MM.1S (cell line): ENCODE results near the gene SDHA.
"Not testable (repeated sequence)": the region's sequence is repeated elsewhere in the genome, so short reads cannot be mapped to it uniquely, and the experiment has no call there.

Source experiments
- DNase-seq: peaks from one replicate; pipeline ENCODE4 v3.0.0-alpha.2; 2015
- H2AFZ ChIP-seq: fragments of 300-600 bp; sonication (generic); 2 replicates; pipeline ENCODE4 v1.6.0; 2016; ENCODE audit warnings: antibody characterized with exemption, low read length
- H3F3A ChIP-seq: fragments of 300-600 bp; sonication (generic); 2 replicates; pipeline ENCODE4 v1.6.1; 2016; ENCODE audit warnings: mild to moderate bottlenecking, antibody characterized with exemption, low read length, moderate library complexity, mixed read lengths; ENCODE audit not compliant: insufficient read depth
- H3K27ac ChIP-seq: fragments of 300-600 bp; sonication (generic); 2 replicates; pipeline ENCODE4 v1.5.1; 2016; ENCODE audit warnings: mild to moderate bottlenecking, low read length
- H3K27me3 ChIP-seq: fragments of 300-600 bp; sonication (generic); replicated peaks from 2 replicates; pipeline ENCODE4 v1.6.0; 2016; ENCODE audit warnings: low read length; ENCODE audit not compliant: insufficient read depth
- H3K36me3 ChIP-seq: fragments of 300-600 bp; sonication (generic); replicated peaks from 2 replicates; pipeline ENCODE4 v1.6.1; 2016; ENCODE audit warnings: mild to moderate bottlenecking, low read length, mixed read lengths; ENCODE audit not compliant: insufficient read depth
- H3K4me1 ChIP-seq: fragments of 300-600 bp; sonication (generic); 2 replicates; pipeline ENCODE4 v1.6.1; 2016; ENCODE audit warnings: low read length, mixed read lengths
- H3K4me2 ChIP-seq: fragments of 300-600 bp; sonication (generic); 2 replicates; pipeline ENCODE4 v1.6.0; 2016; ENCODE audit warnings: low read depth, low read length
- H3K4me3 ChIP-seq: fragments of 300-600 bp; sonication (generic); 2 replicates; pipeline ENCODE4 v1.5.1; 2016; ENCODE audit warnings: low read length, mixed read lengths
- H3K79me2 ChIP-seq: fragments of 300-600 bp; sonication (generic); 2 replicates; pipeline ENCODE4 v1.6.1; 2016; ENCODE audit warnings: mixed run types, low read length, mixed read lengths
- H3K9ac ChIP-seq: fragments of 300-600 bp; sonication (generic); 2 replicates; pipeline ENCODE4 v1.6.1; 2016; ENCODE audit warnings: low read length, mixed read lengths
- H3K9me2 ChIP-seq: fragments of 300-600 bp; sonication (generic); replicated peaks from 2 replicates; pipeline ENCODE4 v1.6.1; 2016; ENCODE audit warnings: mild to moderate bottlenecking, low read length, mixed read lengths; ENCODE audit not compliant: insufficient read depth
- H3K9me3 ChIP-seq: fragments of 300-600 bp; sonication (generic); replicated peaks from 2 replicates; pipeline ENCODE4 v1.6.1; 2016; ENCODE audit warnings: mild to moderate bottlenecking, low read length, mixed read lengths; ENCODE audit not compliant: insufficient read depth
- H4K20me1 ChIP-seq: fragments of 300-600 bp; sonication (generic); 2 replicates; pipeline ENCODE4 v1.6.1; 2016; ENCODE audit warnings: mild to moderate bottlenecking, low read length, moderate library complexity, mixed read lengths; ENCODE audit not compliant: insufficient read depth
- EZH2 ChIP-seq: fragments of 300-600 bp; sonication (generic); optimal IDR thresholded peaks from 2 replicates; pipeline ENCODE3; 2017; ENCODE audit warnings: low read depth, mild to moderate bottlenecking, antibody characterized with exemption, low read length, mixed read lengths
- EZH2phosphoT487 ChIP-seq: fragments of 300-600 bp; sonication (generic); IDR thresholded peaks from 2 replicates; pipeline ENCODE4 v1.6.1; 2018; ENCODE audit warnings: antibody characterized with exemption, low read length
- TF ChIP-seq, protein P1 (sequence below): fragments of 300-600 bp; sonication (generic); IDR thresholded peaks from 2 replicates; pipeline ENCODE4 v1.5.1; 2016; ENCODE audit warnings: antibody characterized with exemption, low read length, mixed read lengths

SDHA gene

DNA sequence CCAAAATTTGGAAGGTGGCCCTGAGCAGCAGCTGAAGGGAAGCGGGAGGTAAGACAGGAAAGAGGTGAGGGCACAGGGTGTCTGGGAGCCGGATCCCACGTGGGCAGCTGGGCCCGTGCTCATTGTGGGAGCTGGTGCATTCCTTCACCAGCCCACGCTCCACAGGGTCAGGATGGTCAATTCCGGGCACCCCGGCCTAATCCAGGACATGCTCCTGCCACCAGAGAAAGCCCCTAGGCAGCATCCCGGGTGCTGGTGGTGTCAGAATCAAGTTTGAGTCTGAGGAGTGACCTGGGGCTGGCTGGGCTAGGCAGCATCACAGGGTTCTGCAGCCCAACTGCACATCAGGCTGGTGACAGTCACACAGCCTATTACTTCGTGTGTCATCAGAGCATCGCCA lies 46.2 kb downstream of the SDHA start:
- Histone ChIP-seq H4K20me1 (no peaks in the 10 kb centered on the region), H3K9me3 (no peaks in the 10 kb centered on the region), H3K79me2 (no peaks in the 10 kb centered on the region), H3K9ac (no peak overlapping the region), H3K36me3 (peaks cover 4% of the 10 kb centered on the region), H3K4me1 (no peaks in the 10 kb centered on the region), H3K27ac (no peak overlapping the region), H3K4me2 (no peak overlapping the region), H3K4me3 (no peak overlapping the region), H3F3A (peaks cover 20% of the 10 kb centered on the region), H3K9me2 (no peaks in the 10 kb centered on the region), H3K27me3 (no peaks in the 10 kb centered on the region), H2AFZ (no peak overlapping the region)
- TF ChIP-seq, protein P1, sequence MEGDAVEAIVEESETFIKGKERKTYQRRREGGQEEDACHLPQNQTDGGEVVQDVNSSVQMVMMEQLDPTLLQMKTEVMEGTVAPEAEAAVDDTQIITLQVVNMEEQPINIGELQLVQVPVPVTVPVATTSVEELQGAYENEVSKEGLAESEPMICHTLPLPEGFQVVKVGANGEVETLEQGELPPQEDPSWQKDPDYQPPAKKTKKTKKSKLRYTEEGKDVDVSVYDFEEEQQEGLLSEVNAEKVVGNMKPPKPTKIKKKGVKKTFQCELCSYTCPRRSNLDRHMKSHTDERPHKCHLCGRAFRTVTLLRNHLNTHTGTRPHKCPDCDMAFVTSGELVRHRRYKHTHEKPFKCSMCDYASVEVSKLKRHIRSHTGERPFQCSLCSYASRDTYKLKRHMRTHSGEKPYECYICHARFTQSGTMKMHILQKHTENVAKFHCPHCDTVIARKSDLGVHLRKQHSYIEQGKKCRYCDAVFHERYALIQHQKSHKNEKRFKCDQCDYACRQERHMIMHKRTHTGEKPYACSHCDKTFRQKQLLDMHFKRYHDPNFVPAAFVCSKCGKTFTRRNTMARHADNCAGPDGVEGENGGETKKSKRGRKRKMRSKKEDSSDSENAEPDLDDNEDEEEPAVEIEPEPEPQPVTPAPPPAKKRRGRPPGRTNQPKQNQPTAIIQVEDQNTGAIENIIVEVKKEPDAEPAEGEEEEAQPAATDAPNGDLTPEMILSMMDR: no peak
- no peak for TF ChIP-seq EZH2
- DNase-seq: no peak

- H3K4me3 ChIP-seq, H3K27ac ChIP-seq, H4K20me1 ChIP-seq, H3K4me2 ChIP-seq, H3K9ac ChIP-seq, H3K9me3 ChIP-seq, H2AFZ ChIP-seq, H3K27me3 ChIP-seq, H3K36me3 ChIP-seq, H3K4me1 ChIP-seq, DNase-seq, H3K9me2 ChIP-seq, H3K79me2 ChIP-seq: not testable (repeated sequence)
- H3F3A ChIP-seq: peaks cover 37% of the 10 kb centered on the region
Measured at GRCh38 chr5:266311-267026, 48.3 kb downstream of the SDHA start.

DNA sequence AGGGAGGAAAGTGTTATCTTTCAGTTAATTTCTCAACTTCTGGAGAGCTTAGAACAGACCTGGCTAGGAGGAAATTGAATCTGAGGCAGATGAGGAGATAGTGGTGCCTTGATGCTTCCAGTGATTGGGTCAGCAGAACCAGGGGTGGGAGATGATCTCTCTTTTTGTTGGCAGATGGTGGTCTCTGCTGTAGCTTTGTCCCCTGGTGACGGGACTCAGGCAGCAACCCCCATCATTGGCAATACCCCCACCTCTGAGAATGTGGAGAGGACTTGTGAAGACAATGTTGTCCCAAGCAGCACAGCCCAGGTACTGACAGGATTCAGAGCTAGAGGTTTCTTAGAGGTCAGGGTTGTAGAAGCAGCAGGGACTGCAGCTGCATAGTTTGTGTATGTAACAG lies 49.6 kb downstream of the SDHA start:
- peaks cover 4% of the 10 kb centered on the region for H3K36me3 ChIP-seq
- no peak overlapping the region for H3K4me2 ChIP-seq
- H3K79me2 ChIP-seq: peaks cover 7% of the 10 kb centered on the region
- no peak overlapping the region for H3K4me3 ChIP-seq
- H3K27ac ChIP-seq: no peak overlapping the region
- H3K27me3 ChIP-seq: no peaks in the 10 kb centered on the region
- H2AFZ ChIP-seq: no peak overlapping the region
- peaks cover 37% of the 10 kb centered on the region for H3F3A ChIP-seq
- H3K9me2 ChIP-seq: no peaks in the 10 kb centered on the region
- no peaks in the 10 kb centered on the region for H3K9me3 ChIP-seq
- TF ChIP-seq EZH2phosphoT487 (no peak), EZH2 (no peak)
- TF ChIP-seq, protein P1: no peak
- no peak for DNase-seq
- H4K20me1 ChIP-seq: no peaks in the 10 kb centered on the region
- H3K9ac ChIP-seq: no peak overlapping the region
- no peaks in the 10 kb centered on the region for H3K4me1 ChIP-seq

DNA sequence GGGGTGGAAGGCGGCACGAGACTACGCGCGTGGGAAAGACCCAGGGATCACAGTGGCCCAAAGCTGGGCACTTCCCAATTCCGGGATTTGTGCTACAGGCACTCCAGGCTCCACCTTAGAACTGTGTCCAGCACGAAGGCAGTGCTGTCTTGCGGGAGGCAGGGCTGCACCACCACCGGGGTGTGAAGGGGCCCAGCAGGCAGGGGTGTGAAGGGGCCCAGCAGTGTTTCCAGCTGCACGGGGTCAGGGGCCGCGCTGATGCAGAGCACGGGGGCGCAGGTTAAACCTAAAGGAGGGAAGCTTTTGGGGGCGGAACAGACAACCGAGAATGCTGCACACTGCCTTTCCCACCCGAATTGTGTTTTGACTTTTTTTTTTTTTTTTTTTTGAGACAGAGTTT lies 52.2 kb downstream of the SDHA start:
- peak overlapping the region; percentile 63; the same call in 1 of the 2 replicates for H3K27ac ChIP-seq

DNA sequence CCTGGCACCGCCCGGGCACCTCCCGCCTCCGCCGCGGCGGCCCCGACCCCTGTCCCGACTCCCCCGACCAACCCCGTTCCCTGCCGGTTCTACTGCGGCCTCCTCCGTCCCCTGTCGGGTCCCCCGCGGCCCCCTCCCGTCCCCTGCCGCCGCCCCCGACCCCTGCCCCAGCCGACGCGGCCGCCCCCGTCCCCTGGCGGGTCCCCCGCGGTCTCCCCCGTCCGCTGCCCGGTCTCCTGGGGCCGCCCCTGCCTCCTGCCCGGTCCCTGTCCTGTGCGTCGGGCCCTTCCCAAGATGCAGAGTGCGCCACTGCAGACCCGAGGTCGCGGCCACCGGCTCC lies 53.7 kb downstream of the SDHA start:
- H4K20me1 ChIP-seq, H3K4me2 ChIP-seq, DNase-seq, H2AFZ ChIP-seq, H3K4me1 ChIP-seq, H3K27me3 ChIP-seq, H3K36me3 ChIP-seq, H3K9me3 ChIP-seq, H3K9me2 ChIP-seq: not testable (repeated sequence)
- peaks cover 35% of the 10 kb centered on the region for H3F3A ChIP-seq
- peak overlapping the region; percentile 63; the same call in 1 of the 2 replicates for H3K27ac ChIP-seq
- H3K4me3 ChIP-seq: peak overlapping the region; percentile 88
- H3K9ac ChIP-seq: peak overlapping the region; percentile 94
- peaks cover 46% of the 10 kb centered on the region for H3K79me2 ChIP-seq

More for the DNA sequence above, 52.2 kb downstream of the SDHA start:
- H3K36me3 ChIP-seq: peaks cover under 1% of the 10 kb centered on the region; the same call in 1 of the 2 replicates
- DNase-seq: no peak
- peak overlapping the region; percentile 34; the same call in 1 of the 2 replicates for H3K9ac ChIP-seq
- H3F3A ChIP-seq: peaks cover 35% of the 10 kb centered on the region
- no peaks in the 10 kb centered on the region for H3K9me3 ChIP-seq
- H4K20me1 ChIP-seq: no peaks in the 10 kb centered on the region
- H3K79me2 ChIP-seq: peaks cover 34% of the 10 kb centered on the region
- peak overlapping the region; percentile 55; the same call in 1 of the 2 replicates for H3K4me2 ChIP-seq
- peak overlapping the region; percentile 50 for H3K4me3 ChIP-seq
- no peaks in the 10 kb centered on the region for H3K9me2 ChIP-seq
- no peaks in the 10 kb centered on the region for H3K4me1 ChIP-seq
- TF ChIP-seq EZH2phosphoT487: no peak
- H3K27me3 ChIP-seq: no peaks in the 10 kb centered on the region
- no peak overlapping the region for H2AFZ ChIP-seq

- not testable (repeated sequence) for H3K36me3 ChIP-seq, H3K27me3 ChIP-seq, H3K4me1 ChIP-seq, H3K9me3 ChIP-seq, H3K9me2 ChIP-seq, H2AFZ ChIP-seq, H3K4me3 ChIP-seq, DNase-seq, H4K20me1 ChIP-seq, H3K4me2 ChIP-seq, H3K27ac ChIP-seq, H3K9ac ChIP-seq
- Histone ChIP-seq H3F3A (peaks cover 28% of the 10 kb centered on the region), H3K79me2 (peaks cover 50% of the 10 kb centered on the region)
Measured at GRCh38 chr5:273091-273490, 55.0 kb downstream of the SDHA start.
